Activated CD8-positive, alpha-beta memory T cell treated with anti-CD3 and anti-CD28 coated beads for 24 hours (primary cell): ENCODE results near the gene TGFB1I1.
"Not testable (repeated sequence)": the region's sequence is repeated elsewhere in the genome, so short reads cannot be mapped to it uniquely, and the experiment has no call there.

Experiments used
- DNase-seq: peaks from one replicate; pipeline ENCODE4 v3.0.0-alpha.2; 2020

The TGFB1I1 gene

GRCh38 chr16:31472709-31473203, 804 bp downstream of the TGFB1I1 start:
- no peak for DNase-seq

- DNase-seq, result no peak
Measured at GRCh38 chr16:31473264-31473984, 1.5 kb downstream of the TGFB1I1 start.

DNA sequence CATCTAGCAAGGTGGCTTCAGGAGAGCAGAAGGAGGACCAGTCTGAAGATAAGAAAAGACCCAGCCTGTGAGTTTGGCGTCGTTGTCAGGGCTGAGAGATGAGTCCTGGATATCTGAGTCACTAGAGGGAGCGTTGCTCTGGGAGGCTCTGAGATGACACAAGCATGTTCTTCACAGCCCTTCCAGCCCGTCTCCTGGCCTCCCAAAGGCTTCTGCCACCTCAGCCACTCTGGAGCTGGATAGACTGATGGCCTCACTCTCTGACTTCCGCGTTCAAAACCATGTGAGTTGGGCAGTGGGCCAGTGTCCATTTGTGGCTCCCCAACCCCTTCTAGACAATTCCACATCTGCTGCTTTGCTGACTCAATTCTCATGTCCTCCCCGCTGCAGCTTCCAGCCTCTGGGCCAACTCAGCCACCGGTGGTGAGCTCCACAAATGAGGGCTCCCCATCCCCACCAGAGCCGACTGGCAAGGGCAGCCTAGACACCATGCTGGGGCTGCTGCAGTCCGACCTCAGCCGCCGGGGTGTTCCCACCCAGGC, 2.3 kb downstream of the TGFB1I1 start:
- DNase-seq, result no peak

GRCh38 chr16:31474773-31475738, 3.1 kb downstream of the TGFB1I1 start:
- DNase-seq, result no peak

GRCh38 chr16:31475946-31476302, 4.0 kb downstream of the TGFB1I1 start:
- DNase-seq, result no peak

GRCh38 chr16:31476303-31477219, 4.6 kb downstream of the TGFB1I1 start:
- peak; percentile 91 for DNase-seq

- no peak for DNase-seq
Measured at GRCh38 chr16:31477220-31478216, 5.6 kb downstream of the TGFB1I1 start.

GRCh38 chr16:31478956-31479355, 7.0 kb downstream of the TGFB1I1 start:
- no peak for DNase-seq

GRCh38 chr16:31479751-31480150, 7.8 kb downstream of the TGFB1I1 start:
- DNase-seq, result no peak

DNA sequence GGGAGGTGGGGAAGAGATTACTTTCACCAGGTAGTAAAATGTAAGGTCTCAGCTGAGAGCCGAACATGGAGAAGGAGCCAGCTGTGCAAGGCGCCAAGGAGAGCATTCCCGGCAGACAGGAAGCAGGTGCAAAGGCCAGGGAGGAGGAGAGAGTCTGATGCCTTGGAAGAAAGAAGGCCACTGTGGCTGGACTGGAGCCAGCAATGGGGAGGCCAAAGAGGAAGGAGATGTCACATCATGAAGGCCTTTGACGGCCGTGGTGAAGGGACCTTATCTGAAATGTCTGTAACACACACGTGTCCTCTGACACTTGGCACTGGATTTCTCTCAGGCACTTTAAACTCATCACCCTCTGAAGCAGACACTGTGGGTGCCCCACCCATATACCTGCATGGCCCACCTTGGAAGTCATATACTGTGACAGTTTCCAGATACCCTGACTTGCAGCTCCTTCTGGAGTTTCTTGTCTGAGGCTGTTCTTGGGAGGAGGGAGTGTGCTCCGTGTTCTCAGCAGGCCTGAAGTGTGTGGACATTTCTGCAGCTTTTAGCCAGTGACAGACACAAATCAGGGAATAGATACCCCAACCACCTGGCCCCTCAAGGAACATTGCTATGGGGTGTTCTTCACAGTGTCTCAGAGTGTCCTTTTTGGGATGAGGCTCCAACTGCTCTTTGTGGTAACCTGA, 9.0 kb downstream of the TGFB1I1 start:
- DNase-seq, result no peak

GRCh38 chr16:31483081-31483480, 11.1 kb downstream of the TGFB1I1 start, which contains the start of gene SLC5A2:
Gene SLC5A2 (plus strand): TSS chr16:31483123. CDS start chr16:31483137, 14 bp downstream.
- no peak for DNase-seq

DNA sequence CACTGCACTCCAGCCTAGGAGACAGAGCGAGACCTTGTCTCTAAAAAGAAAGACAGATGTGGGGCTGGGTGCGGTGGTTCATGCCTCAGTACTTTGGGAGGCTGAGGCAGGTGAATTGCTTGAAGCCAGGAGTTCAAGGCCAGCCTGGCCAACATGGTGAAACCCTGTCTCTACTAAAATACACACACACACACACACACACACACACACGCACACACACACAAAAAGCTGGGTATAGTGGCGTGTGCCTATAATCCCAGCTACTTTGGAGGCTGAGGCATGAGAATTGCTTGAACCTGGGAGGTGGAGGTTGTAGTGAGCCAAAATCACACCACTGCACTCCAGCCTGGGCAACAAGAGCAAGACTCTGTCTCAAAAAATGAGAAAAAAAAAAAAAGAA, 12.1 kb downstream of the TGFB1I1 start:
- DNase-seq, result not testable (repeated sequence)

GRCh38 chr16:31484491-31485171, 12.7 kb downstream of the TGFB1I1 start:
- no peak for DNase-seq

- DNase-seq, result no peak
Measured at GRCh38 chr16:31485571-31485970, 13.6 kb downstream of the TGFB1I1 start.

DNA sequence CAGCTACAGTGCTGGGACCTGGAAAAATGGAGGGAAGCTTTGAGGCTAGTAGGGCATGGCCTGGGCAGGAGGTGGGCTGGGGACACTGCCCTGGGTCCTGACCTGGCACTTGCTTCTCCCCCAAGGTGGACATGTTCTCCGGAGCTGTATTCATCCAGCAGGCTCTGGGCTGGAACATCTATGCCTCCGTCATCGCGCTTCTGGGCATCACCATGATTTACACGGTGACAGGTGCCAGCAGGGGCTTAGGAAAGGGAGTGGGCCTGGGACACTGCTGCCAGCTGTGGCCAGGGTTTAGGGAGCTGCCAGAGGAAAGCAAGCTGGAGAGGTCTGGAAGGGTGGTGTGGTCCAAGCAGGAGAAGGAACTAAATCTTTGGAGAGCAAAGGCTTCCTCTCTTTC, 14.1 kb downstream of the TGFB1I1 start:
- DNase-seq, result no peak

- DNase-seq, result no peak
Measured at GRCh38 chr16:31487071-31487719, 15.2 kb downstream of the TGFB1I1 start.

- peak; percentile 86 for DNase-seq
Measured at GRCh38 chr16:31487720-31488467, 15.9 kb downstream of the TGFB1I1 start.
